GM18511 (cell line): ENCODE measurements around the gene SLMAP.
"Not testable (repeated sequence)": the region's sequence is repeated elsewhere in the genome, so short reads cannot be mapped to it uniquely, and the experiment has no call there.

Experiments used
- ATAC-seq: cut with Tn5 transposase; IDR thresholded peaks from one replicate; pipeline ENCODE4 v1.9.1; 2021; ENCODE audit warnings: mild to moderate bottlenecking, moderate library complexity; ENCODE audit not compliant: unreplicated experiment

SLMAP gene

DNA sequence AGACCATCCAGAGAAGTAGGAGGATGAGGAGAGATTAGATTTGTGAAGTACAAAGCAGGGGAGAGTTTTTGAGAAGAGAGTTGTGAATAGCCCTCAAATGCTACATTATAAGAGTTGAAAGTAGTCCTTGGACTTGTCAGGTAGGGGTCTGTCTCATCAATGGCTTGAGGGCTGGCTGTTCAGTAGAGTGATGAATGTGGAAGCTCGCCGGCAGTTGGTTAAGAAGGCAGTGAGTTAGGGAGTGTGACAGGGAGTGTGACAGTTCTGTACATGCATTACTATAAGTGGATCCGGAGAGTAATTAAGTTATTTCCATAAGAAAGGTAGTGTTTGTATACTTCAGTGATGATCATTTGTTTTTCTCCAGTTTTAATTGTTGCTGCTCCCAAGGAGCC, 32.5 kb downstream of the SLMAP start:
- ATAC-seq, result no peak

DNA sequence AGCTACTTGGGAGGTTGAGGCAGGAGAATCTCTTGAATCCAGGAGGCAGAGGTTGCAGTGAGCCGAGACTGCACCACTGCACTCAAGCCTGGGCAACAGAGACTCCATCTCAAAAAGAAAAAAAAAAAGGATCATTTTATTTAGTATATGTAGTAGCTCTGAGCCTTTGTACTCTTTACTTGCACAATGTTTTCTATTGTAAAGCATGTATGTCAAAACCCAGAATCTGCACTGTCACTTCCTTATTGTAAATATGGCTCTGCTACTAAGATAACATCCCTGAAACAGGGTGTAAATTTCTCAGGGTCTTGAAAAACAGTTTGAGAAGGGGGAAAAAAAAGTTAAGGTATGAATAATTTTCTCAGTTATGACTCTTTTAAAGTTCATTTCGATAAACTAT, 35.1 kb downstream of the SLMAP start:
- ATAC-seq, result no peak

DNA sequence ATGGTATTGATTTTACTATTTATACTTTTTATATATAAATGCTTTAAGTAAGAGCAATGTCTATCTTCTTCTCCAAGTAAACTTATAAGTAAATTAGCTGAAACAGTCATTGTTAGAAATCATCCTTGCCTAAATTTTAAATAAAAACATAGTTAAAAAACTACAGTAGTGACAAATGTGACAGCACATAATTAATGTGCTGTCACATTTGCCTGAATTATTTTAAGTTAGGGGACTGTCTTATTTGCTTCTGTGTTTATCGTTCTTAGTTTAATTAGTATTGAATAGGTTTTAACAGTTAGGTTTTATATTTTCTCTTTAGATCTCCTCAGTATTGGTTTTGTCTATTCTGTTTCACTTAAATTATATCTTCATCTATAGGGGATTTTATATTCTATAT, 36.1 kb downstream of the SLMAP start:
- no peak for ATAC-seq

DNA sequence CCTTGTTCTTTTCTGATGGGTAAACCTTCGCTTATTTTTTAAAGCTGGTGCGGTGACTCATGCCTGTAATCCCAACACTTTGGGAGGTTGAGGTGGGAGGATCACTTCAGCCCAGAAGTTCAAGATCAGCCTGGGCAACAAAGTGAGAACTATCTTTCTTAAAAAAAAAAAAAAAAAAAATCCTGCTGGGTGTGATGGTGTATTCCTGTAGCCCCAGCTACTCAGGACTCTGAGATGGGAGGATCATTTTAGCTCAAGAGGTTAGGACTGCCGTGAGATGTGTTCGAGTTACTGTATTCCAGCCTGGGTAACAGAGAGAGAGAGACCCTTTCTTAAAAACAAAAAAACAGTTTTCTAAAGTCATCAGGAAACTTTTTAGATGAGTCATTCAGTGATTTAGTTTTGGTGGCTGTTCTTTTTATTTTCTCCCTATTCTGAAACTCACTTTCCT, 37.7 kb downstream of the SLMAP start:
- ATAC-seq, result no peak

DNA sequence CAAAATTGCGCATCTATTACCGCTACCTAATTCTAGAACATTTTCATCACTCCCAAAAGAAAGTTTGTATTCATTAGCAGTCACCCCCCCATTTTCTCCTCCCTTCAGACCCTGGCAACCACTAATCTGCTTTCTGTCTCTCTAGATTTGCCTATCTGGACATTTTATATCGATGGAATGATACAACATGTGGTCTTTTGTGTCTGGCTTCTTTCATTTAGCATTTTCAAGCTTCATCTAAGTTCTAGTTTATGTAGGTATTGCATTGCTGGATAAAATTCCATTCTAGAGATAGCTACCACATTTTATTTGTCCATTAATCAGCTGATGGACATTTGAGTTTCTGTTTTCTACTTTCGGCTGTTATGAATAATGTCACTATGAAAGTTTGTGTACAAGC, 38.4 kb downstream of the SLMAP start:
- ATAC-seq, result no peak

DNA sequence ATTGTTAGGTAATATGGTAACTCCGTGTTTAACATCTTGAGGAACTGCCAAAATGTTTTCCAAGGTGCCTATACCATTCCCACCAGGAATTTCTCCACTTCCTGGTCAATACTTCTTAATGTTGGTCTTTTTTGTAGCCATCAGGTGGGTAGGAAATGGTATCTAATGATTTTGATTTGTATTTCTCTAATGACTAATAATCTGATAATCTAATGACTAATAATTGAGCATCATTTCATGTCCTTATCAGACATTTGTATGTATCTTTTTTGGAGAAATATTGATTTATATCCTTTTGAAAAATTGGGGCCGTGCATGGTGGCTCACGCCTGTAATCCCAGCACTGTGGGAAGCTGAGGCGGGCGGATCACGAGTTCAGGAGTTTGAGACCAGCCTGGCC, 38.8 kb downstream of the SLMAP start:
- ATAC-seq, result no peak

DNA sequence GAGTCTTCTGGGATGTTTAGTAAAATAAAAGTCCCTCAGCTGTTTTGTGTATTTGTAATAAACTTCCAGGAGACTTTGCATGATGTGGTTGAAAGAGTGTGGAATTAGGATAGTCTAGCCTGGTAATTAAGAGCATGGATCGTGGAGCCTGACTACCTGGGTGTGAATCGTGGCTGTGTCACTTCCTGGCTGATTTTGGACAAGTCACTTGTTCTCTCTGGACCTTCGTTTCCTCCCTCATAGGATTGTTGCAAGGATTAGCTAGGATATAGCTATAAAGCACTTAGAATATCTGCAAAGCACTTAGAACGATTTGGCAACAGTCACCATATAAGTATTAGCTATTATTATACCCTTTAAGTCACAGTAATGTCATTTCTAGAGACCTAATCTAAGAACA, 40.2 kb downstream of the SLMAP start:
- ATAC-seq, result no peak

DNA sequence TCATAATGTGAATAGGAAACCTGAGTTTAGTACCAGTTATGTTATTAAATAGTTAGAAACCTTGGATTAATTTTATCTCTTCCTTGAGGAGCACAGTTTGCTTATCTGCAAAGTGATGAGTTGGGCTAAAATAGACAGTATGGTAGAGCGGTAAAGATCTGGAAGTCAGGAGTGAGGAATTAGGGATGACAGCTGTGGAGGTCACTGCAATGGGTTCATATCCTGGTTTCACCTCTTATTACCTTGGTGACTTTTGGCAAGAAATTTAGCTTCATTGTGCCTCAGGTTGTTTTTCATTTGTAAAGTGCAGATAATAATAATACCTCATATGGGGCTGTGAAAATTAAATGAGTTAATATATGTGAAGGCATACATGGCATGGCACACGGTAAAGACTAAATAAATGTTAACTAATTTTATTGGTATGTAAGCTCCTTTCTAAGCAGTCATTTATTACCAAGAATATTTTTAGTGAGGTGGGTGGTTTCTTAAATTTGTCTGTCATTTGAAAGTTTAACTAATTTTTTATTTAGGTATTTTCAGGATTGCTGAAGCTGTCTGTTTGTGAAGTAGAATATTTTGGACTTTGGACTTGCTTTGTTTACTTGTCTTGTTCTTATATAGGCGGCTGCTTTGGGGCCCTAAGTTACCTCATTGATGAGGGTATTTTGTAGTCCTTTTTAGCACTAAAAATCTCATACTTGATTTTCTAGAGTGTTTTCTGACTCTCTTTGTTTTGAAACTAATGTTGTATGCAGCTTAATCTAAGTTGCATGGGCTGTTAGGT, 41.8 kb downstream of the SLMAP start:
- no peak for ATAC-seq

DNA sequence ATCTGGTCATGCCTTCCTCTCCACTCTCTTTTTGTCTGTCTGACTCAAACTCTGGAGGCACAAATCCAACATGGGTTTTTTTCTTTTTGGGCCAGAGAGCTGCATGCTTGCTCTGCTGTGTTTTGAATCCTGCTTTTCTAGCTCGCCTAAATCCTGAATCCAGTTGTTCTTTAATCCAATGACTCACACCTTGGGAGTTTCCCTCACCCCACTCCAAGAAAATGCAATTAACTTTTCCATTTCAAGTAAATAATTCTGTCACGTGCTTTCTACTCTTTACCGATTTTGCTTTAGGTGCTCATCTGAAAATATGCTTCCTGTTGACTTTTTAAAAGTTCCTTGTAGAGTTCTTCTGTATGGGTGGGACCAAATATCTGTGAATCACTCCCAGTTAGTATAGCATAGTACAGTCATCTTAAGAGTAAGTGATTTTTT, 47.6 kb downstream of the SLMAP start:
- no peak for ATAC-seq

DNA sequence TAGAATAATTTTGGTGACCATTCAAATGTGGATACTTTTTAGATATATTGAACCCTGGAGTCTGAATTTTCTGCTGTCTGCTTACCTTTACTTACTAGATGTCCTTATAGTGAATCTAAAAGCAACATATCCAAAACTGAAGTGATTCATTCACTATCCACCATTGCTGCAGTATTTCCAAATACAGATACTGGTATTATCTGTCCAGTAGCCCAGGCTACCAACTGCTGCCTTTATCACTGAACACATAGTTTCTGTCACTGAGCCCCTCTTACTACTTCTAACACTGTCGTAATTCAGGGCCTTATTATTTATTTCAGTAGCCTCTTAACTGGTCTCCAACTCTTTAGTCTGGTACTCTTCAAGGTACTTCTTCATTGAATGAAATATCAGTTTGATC, 49.2 kb downstream of the SLMAP start:
- ATAC-seq, result no peak

DNA sequence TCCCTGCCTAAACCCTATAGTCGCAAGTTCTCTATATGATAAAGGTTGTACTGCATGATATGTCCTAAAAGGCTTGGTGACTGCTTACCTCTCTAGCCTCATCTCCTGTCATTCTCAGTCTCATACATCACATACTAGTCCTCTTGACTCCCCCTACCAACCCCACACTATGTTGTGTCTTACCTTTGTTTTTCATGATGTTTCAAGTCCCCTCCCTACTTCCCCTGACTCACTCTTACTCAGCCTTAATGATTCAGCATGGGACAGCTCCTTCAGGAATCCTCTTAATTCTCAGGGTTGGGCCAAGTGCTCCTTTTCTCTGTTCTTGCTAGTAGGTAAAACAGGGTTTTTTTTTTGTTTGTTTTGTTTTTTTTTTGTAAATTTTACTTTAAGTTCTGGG, 49.6 kb downstream of the SLMAP start:
- ATAC-seq, result no peak

DNA sequence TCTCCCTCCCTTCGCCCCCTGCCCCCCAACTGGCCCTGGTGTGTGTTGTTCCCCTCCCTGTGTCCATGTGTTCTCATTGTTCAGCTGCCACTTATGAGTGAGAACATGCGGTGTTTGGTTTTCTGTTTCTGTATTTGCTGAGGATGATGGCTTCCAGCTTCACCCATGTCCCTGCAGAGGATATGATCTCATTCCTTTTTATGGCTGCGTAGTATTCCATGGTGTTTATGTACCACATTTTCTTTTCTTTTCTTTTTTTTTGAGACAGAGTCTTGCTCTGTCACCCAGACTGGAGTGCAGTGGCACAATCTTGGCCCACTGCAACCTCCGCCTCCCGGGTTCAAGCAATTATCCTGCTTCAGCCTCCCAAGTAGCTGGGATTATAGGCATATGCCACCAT, 50.1 kb downstream of the SLMAP start:
- ATAC-seq, result not testable (repeated sequence)

DNA sequence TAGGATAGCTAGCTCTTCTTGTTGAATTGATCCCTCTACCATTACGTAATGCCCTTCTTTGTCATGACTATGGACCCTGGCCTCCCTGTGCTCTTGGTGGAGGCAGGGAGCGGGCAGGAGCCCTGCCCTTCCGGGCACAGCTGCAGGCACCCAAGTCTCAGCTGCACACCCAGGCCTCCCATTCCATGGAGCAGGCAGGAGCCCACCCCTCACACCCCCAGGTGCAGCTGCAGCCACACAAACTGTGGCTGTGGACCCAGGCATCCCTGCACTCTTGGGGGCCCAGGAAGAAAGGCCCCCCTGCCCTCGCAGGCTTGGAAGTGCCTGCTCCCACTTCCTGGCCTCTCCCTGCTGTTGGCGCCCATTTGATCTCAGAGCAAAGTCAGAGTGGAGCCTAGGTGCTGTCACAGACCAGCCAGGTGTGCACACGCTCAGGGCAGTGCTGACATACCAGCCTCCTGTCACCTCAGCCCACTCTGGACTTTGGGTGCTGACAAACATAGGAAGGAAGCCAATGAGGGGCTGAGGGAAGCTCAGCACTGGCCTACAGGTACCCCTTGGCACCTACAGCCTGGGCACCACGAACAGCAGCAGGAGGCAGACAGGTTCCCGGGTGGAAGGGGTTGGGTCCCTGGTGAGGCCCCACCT, 53.0 kb downstream of the SLMAP start:
- ATAC-seq, result no peak

DNA sequence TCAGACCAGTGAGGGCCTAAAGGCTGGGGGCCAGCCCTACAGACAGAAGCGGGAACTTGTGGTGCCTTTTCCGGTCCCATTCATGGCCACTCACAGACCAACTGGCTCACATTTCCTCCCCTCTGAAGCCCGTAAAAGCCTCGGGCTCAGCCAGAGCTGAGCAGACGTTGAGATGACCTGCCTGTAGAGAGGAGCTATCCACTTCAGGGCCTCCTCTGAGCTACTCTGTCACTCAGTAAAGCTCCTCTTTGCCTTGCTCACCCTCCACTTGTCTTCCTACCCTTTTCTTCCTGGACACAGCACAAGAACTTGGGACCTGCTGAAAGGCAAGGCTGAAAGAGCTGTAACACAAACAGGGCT, 53.5 kb downstream of the SLMAP start:
- no peak for ATAC-seq

DNA sequence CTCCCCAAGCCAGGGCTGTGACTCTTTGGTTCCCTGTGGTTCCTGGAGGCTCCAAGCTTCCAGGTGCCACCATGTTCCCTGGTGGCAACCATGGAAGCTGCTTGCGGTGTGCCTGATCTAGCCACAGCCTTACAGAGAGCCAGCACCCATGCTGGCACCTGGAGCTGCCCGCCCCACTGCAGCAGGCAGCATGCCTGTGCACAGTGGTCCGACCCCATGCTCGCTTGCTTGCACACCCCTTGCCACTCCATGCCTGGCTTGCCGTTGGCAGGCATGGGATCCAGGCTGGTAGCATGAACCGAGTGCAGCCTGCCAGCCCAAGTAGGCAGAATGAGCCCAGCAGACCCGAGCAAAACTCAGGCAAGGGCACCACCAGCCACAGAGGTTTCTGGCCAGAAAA, 53.9 kb downstream of the SLMAP start:
- ATAC-seq, result no peak

DNA sequence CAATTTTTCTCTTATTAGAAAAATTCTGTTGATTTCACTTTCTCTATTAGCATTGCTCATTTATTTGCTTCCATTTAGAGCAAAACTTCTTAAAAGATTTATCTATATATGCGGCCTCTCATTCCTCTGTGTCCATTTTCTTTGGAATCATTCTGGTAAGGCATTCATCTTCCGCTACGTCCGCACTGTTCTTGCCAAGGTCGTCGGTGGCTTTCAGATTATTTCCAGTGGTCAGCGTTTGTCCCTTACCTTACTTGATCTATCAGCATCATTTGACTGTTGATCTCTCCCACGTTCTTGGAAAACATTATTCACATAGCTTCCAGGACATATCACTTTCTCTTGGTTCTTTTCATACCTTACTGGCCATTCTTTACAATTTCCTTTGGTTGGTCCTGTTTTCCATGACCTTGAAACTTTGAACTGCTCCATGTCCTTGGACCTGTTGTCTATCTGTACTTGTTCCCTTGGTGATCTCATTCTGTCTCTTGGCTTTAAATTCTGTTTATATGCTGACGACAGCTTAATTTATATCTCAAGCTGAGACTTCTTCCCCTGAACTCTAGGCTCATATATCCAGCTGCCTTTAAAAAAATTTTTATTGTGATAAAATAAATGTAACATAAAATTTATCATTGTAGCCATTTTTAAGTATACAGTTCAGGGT, 54.5 kb downstream of the SLMAP start:
- no peak for ATAC-seq

DNA sequence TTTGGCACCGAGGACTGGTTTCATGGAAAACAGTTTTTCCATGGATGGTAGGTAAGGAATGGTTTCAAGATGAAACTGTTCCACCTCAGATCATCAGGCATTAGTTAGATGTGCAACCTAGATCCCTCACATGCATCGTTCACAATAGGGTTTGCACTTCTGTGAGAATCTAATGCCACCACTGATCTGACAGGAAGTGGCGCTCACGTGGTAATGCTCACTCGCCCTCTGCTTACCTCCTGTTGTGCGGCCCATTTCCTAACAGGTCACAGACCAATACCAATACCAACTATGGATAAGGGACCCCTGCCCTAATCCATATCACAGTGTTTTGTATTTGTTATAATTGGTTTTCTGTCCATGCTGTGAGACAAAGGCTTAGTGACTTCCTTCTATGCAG, 58.9 kb downstream of the SLMAP start:
- peak; percentile 61 for ATAC-seq

DNA sequence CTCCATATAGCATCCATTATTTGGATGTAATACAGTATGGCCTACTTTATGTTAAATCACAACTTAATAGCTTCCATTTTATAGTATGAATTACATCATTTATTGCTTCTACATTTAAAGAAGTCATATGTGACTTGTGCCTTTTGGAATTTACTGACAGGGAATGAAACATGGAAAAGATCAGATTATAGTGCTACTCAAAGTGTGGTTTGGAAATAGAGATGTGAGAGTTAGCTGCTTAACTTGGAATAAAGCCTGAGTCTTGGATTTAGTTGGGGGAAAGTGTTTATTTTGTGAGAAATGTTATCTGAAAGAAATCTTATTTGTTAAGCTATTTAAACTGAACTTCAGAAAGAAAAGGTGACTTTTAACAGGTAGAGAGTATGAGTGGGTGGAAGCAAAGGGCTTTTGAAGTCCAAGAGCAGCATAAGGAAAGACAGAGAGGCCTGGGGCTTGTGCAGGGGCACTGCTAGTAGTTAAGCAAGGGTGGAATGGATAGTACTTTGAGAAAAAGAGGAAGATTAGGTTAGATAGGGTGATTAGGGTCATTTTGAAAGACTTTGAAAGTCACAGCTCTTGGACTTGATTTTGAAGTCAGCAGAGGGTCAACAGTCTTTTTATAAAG, 60.5 kb downstream of the SLMAP start:
- ATAC-seq, result no peak

DNA sequence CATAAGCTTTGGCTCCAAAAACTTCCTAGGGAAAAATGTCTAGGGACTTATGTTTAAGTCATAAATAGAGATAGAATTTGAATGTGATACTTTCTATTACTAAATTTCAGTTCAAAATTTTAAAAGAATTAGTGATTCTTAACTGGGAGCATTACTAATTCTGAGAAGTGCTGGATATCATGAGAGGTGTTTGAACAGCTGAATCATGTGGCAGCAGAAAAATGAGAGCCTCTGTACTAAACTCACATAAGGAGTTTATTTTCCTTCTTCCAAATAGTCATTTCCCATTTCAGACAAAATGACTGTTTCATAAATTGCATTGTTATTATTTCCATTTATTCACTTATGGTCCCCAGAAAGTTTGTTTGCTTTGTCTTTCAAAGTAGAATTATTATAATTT, 62.7 kb downstream of the SLMAP start:
- no peak for ATAC-seq

DNA sequence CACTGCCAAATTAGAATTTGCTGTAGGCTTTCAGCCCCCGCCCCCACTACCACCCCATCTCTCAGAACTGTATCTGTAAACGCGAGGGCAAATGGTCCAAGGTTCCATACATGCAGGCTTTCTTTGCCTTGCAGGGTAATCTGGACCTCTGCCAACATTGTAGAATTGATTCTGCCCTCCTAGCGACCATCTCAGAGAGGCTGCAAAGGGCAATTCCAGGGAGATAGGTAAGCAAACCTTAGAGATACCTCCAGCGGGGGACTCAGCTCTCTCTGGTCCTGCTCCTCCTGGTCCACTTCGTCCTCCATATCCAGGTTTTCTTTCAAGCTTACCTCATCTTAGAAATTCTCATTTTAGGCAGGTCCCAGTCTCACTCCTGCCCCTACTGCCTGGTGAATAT, 64.4 kb downstream of the SLMAP start:
- no peak for ATAC-seq

DNA sequence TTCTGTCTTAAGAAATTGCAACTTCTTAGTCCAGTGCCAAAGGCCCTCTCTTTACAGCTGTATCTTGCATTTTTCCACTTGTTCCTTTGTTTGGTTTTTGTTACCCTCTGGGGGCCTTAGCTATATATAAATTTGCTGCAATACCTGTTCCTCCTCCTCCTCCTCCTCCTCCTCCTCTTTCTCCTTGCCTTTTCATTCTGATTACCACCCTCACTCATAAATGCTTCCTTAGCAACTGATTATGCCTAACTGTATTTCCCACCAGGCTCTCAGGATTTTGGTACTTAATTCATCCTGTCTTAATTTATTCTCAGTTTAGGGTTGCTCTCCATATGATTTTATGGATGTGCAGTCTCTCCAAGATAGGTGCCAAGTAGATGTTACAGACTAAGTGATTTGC, 65.7 kb downstream of the SLMAP start:
- no peak for ATAC-seq

DNA sequence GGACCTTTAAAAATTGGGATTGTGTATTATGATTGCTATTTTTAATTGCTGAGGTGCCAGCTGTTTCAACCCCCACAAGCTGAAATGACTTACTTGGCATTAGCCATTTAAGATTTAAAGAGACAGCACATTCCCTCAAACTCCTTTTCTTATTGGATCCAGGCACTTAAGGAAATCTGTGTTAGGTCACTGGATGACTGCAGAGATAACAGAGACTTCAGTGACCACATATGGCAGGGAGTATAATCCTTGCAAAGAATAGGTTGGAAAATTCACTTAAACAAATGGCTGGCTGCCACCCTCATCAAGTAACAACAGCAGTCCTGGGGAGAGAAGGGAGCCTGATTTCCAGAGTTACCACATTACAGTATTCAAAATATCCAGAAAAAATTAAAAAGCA, 66.6 kb downstream of the SLMAP start:
- no peak for ATAC-seq
